Activated naive CD8-positive, alpha-beta T cell treated with anti-CD3 and anti-CD28 coated beads, Interleukin-2, amount 10 ng/mL, durations not matched to agents 7 days and 5 days (primary cell): ENCODE measurements around the gene SLC12A2. TPM values are rescaled to one million over a fixed set of nuclear protein-coding genes. Genes with fewer than 3 reads are reported as not detected.
A peak's percentile ranks its signal among the peaks of the same experiment; 100 is the strongest.

Experiments
- ATAC-seq: fragments of 150-1000 bp; cut with Tn5 transposase; one replicate; pipeline ENCODE4 v1.10.0; 2021; ENCODE audit warnings: low read depth, moderate library complexity
- POLR2A ChIA-PET: fragments of 350-600 bp; sonication (Branson Sonifier 250); formaldehyde crosslinking; loops from one replicate; lab custom pipeline; 2021; ENCODE audit warnings: antibody characterized with exemption; lab: Charles Lee
- DNase-seq: peaks from one replicate; pipeline ENCODE4 v3.0.0; 2021
- H3K27ac Mint-ChIP-seq: one replicate; pipeline ENCODE4 v1.8.0; 2022; ENCODE audit warnings: mild to moderate bottlenecking, mixed read lengths
- H3K27me3 Mint-ChIP-seq: one replicate; pipeline ENCODE4 v1.8.0; 2022; ENCODE audit warnings: mild to moderate bottlenecking, moderate library complexity, mixed read lengths
- H3K36me3 Mint-ChIP-seq: one replicate; pipeline ENCODE4 v1.8.0; 2021; ENCODE audit warnings: mild to moderate bottlenecking, mixed read lengths
- H3K4me1 Mint-ChIP-seq: one replicate; pipeline ENCODE4 v1.8.0; 2021; ENCODE audit warnings: mixed read lengths
- H3K4me3 Mint-ChIP-seq: one replicate; pipeline ENCODE4 v1.8.0; 2022; ENCODE audit warnings: mild to moderate bottlenecking, moderate library complexity, mixed read lengths
- H3K9me3 Mint-ChIP-seq: one replicate; pipeline ENCODE4 v1.8.0; 2021; ENCODE audit warnings: mixed read lengths
- total RNA-seq, 2 experiments: library from RNA; stranded (reverse); gene quantifications; one replicate each; pipeline ENCODE4 v1.2.3, GENCODE V29; 2021

SLC12A2 gene
- total RNA-seq, 2 experiments from 2014 or later: 11.5 to 14.5 TPM

- peaks cover 2% of the 10 kb centered on the region for H3K4me1 Mint-ChIP-seq
- peaks cover 27% of the 10 kb centered on the region for H3K36me3 Mint-ChIP-seq
- no peak overlapping the region for H3K27ac Mint-ChIP-seq
- ATAC-seq: no peak
- peaks cover 15% of the 10 kb centered on the region for H3K9me3 Mint-ChIP-seq
- DNase-seq: no peak
- no peak overlapping the region for H3K4me3 Mint-ChIP-seq
- POLR2A ChIA-PET: no interaction called here
- H3K27me3 Mint-ChIP-seq: no peaks in the 10 kb centered on the region
Observed at GRCh38 chr5:128101676-128102075, 18.1 kb downstream of the SLC12A2 start.

GRCh38 chr5:128105203-128105602, 21.6 kb downstream of the SLC12A2 start:
- Mint-ChIP-seq H3K36me3 (peaks cover 15% of the 10 kb centered on the region), H3K9me3 (no peaks in the 10 kb centered on the region), H3K4me1 (peaks cover 2% of the 10 kb centered on the region), H3K27me3 (no peaks in the 10 kb centered on the region), H3K27ac (no peak overlapping the region), H3K4me3 (no peak overlapping the region)
- POLR2A ChIA-PET: no interaction called here
- DNase-seq: no peak
- no peak for ATAC-seq

GRCh38 chr5:128109138-128109537, 25.6 kb downstream of the SLC12A2 start:
- no peak overlapping the region for H3K27ac Mint-ChIP-seq
- DNase-seq (no peak), ATAC-seq (no peak)
- H3K36me3 Mint-ChIP-seq: peaks cover 17% of the 10 kb centered on the region
- H3K4me3 Mint-ChIP-seq: no peak overlapping the region
- POLR2A ChIA-PET: no interaction called here
- no peaks in the 10 kb centered on the region for H3K9me3 Mint-ChIP-seq
- no peaks in the 10 kb centered on the region for H3K27me3 Mint-ChIP-seq
- peaks cover 12% of the 10 kb centered on the region for H3K4me1 Mint-ChIP-seq

DNA sequence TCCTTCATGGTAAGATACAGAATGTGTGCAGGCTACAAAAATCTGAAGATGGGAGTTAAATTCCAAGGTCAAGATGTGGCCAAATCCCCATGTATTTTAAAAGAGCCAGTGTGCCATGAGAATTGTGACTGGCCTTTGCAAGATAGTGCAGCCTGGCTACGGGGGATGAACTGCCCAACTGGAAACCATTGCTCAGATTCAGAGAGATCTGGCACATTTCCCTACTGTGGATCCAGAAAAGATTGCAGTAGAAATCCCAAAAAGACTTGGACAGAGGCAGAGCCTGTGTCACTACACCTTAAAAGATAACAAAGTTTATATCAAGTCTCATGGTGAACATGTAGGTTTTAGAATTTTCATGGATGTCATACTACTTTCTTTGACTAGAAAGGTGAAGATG, 26.2 kb downstream of the SLC12A2 start:
- Mint-ChIP-seq H3K4me3 (no peak overlapping the region), H3K36me3 (peaks cover 21% of the 10 kb centered on the region), H3K27ac (no peak overlapping the region), H3K4me1 (peaks cover 12% of the 10 kb centered on the region), H3K27me3 (no peaks in the 10 kb centered on the region), H3K9me3 (no peaks in the 10 kb centered on the region)
- POLR2A ChIA-PET: no interaction called here
- ATAC-seq (no peak), DNase-seq (no peak)

DNA sequence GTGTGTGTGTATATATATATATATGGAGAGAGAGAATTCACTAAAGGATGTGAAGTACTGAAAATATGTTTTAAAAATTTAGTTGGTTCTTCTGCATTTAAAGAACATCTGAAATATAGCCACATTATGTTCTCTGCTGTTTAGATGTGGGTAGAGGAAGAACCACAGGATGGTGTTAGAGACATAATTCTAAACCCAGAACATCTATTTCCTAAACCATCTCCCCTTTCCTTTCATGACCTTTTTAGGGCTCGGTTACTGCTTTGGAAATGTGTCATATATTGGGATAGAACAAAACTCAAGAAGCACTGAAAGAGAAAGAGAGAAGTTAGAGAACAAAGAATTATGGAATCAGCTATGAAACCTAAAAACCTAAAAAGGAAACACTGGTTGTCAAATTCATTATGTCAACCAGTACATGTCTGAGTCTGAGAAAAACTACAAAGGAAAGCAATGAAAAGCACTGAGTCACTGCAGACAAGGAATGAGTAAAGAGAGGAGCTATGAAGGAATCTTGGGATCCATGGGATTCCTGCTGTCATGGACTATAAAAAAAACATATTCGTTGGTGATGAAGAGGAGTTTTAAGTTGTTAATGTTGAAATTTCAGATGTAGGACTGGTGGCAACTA, 28.4 kb downstream of the SLC12A2 start:
- POLR2A ChIA-PET: no interaction called here
- H3K4me3 Mint-ChIP-seq: no peak overlapping the region
- H3K9me3 Mint-ChIP-seq: peaks cover 1% of the 10 kb centered on the region
- H3K36me3 Mint-ChIP-seq: peaks cover 38% of the 10 kb centered on the region
- ATAC-seq: peak; percentile 47
- H3K4me1 Mint-ChIP-seq: peaks cover 10% of the 10 kb centered on the region
- H3K27ac Mint-ChIP-seq: no peak overlapping the region
- no peaks in the 10 kb centered on the region for H3K27me3 Mint-ChIP-seq
- no peak for DNase-seq

DNA sequence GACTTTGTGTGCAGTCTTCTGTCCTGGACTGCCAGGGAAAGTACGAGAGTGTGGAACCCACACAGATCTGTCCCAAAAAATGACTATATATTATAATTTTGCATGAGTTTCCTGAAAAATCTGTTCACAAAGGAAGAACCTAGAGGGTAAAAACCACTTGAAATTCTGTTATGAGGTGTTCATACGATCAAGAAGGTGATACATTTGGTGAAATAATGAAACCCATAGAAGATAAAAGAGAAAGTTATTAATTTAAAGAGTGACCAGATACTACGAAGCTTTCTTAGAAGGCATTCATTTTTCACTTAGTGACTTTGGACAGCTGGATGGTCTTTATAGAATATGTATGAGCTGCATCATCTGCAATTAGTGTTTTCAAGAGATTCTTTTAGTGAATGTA, 32.9 kb downstream of the SLC12A2 start:
- Mint-ChIP-seq H3K36me3 (peaks cover 45% of the 10 kb centered on the region), H3K27me3 (no peaks in the 10 kb centered on the region), H3K27ac (no peak overlapping the region), H3K4me1 (peaks cover 5% of the 10 kb centered on the region), H3K9me3 (peaks cover 11% of the 10 kb centered on the region), H3K4me3 (no peak overlapping the region)
- DNase-seq (no peak), ATAC-seq (no peak)
- POLR2A ChIA-PET: no interaction called here

DNA sequence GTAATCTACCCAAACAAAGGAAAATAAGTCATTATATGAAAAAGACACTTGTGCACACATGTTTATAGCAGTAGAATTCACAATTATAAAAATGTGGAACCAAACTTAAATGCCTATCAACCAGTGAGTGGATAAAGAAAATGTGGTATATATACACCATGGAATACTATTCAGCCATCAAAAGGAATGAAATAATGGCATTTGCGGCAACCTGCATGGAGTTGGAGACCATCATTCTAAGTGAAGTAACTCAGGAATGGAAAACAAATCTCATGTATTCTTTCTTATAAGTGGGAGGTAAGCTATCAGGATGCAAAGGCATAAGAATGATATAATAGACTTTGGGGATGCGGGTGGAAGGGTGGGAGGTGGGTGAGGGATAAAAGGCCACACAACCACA, 34.6 kb downstream of the SLC12A2 start:
- H3K36me3 Mint-ChIP-seq: peaks cover 44% of the 10 kb centered on the region
- POLR2A ChIA-PET: no interaction called here
- no peaks in the 10 kb centered on the region for H3K27me3 Mint-ChIP-seq
- H3K4me1 Mint-ChIP-seq: no peaks in the 10 kb centered on the region
- DNase-seq: no peak
- H3K9me3 Mint-ChIP-seq: peaks cover 11% of the 10 kb centered on the region
- H3K27ac Mint-ChIP-seq: no peak overlapping the region
- H3K4me3 Mint-ChIP-seq: no peak overlapping the region
- ATAC-seq: no peak

GRCh38 chr5:128121651-128122050, 38.1 kb downstream of the SLC12A2 start:
- Mint-ChIP-seq H3K36me3 (peaks cover 24% of the 10 kb centered on the region), H3K27me3 (no peaks in the 10 kb centered on the region)
- no peak for DNase-seq

DNA sequence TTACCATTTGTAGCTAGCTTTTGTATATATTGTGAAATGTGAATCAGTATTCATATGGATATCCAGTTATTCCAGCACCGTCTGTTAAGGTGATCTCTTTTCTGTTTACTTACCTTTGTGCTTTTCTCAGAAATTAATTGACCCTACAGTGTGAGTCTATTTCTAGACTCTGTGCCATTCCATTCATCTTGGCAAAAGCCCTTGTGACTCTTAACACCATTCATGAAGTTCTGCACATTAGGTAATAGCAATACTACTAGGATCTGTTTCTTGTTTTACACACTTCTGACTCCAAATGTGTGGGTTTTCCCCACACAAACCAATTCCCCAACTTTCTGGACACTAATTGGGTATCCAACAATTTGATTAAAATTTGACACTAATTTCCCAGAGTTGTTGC, 40.4 kb downstream of the SLC12A2 start:
- Mint-ChIP-seq H3K9me3 (peaks cover 3% of the 10 kb centered on the region), H3K36me3 (peaks cover 9% of the 10 kb centered on the region), H3K27me3 (no peaks in the 10 kb centered on the region), H3K4me3 (no peak overlapping the region), H3K27ac (no peak overlapping the region), H3K4me1 (no peaks in the 10 kb centered on the region)
- no peak for ATAC-seq
- POLR2A ChIA-PET: no interaction called here
- no peak for DNase-seq

More at GRCh38 chr5:128121651-128122050, 38.1 kb downstream of the SLC12A2 start:
- Mint-ChIP-seq H3K4me3 (no peak overlapping the region), H3K27ac (no peak overlapping the region), H3K9me3 (peaks cover 9% of the 10 kb centered on the region), H3K4me1 (no peaks in the 10 kb centered on the region)
- ATAC-seq: no peak
- POLR2A ChIA-PET: no interaction called here

- no peak for ATAC-seq
- H3K4me3 Mint-ChIP-seq: no peak overlapping the region
- H3K27me3 Mint-ChIP-seq: no peaks in the 10 kb centered on the region
- H3K27ac Mint-ChIP-seq: no peak overlapping the region
- POLR2A ChIA-PET: no interaction called here
- H3K4me1 Mint-ChIP-seq: no peaks in the 10 kb centered on the region
- no peak for DNase-seq
- peaks cover 11% of the 10 kb centered on the region for H3K36me3 Mint-ChIP-seq
- no peaks in the 10 kb centered on the region for H3K9me3 Mint-ChIP-seq
Observed at GRCh38 chr5:128126241-128126640, 42.7 kb downstream of the SLC12A2 start.

DNA sequence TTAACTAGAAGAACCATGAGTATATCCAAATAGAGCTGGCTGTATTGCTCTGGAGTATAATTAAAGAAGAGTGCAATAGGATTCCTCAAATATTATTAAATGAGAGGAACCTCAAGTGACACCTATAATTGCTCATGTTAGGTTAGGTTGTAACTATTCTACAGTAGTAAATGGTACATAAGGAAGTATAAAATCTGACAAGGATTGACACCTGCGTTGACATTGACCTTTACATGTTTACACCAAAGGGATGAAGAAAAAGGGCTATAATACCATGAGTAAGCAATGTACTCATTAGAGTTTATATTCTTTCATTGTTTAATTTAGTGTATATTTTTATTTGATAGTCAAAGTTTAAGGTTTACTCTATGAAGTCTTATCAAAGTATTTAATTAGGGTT, 48.9 kb downstream of the SLC12A2 start:
- Mint-ChIP-seq H3K4me3 (no peak overlapping the region), H3K36me3 (peaks cover 30% of the 10 kb centered on the region), H3K9me3 (no peaks in the 10 kb centered on the region), H3K27me3 (no peaks in the 10 kb centered on the region), H3K4me1 (no peaks in the 10 kb centered on the region), H3K27ac (no peak overlapping the region)
- DNase-seq (no peak), ATAC-seq (no peak)
- POLR2A ChIA-PET: interaction anchor here (0.8 kb wide), 1 partner anchor 50 kb away, joined by 3 read pairs; no protein-coding TSS in a partner anchor

GRCh38 chr5:128135286-128135685, 51.7 kb downstream of the SLC12A2 start:
- POLR2A ChIA-PET: no interaction called here
- Mint-ChIP-seq H3K4me3 (no peak overlapping the region), H3K27me3 (no peaks in the 10 kb centered on the region), H3K4me1 (no peaks in the 10 kb centered on the region), H3K36me3 (peaks cover 35% of the 10 kb centered on the region), H3K9me3 (no peaks in the 10 kb centered on the region), H3K27ac (no peak overlapping the region)
- no peak for ATAC-seq
- DNase-seq: no peak

DNA sequence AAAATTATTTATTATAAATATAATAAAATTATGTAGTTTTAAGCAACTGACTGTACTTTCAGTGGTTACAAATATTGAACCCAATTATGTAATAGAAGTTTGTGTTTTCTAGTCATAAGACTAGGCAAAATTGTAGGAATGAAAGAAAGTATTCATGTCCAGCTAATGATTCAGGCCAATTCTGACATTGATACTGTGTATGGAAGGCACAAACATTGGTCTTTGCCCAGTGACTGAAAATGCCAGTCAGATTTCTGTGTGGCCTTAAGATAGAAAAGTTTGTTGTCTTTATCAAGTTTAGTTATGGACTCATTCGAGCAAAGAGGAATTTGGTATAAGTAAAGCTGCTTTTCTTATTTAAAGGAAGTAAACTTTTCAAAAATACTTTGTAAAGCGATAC, 60.3 kb downstream of the SLC12A2 start:
- POLR2A ChIA-PET: no interaction called here

DNA sequence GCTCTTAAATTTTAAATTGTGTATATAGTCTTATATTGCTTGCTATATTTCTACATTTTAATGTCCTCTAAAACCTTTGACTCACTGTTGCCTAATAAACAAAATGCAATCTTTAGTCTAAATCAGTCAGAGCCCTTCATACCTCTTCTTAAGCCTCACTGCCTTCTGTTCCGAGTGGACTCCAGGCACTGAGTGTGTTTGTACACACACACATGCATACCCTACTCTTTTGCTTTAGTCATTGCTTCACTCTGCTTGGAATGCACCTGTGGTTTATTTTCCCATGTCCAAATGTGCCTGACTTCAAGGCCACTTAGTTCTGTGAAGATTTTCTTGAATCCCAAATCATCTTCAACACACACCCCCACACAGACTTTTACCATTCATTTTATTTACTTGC, 60.9 kb downstream of the SLC12A2 start:
- no peaks in the 10 kb centered on the region for H3K27me3 Mint-ChIP-seq
- DNase-seq (no peak), ATAC-seq (no peak)
- no peak overlapping the region for H3K4me3 Mint-ChIP-seq
- no peaks in the 10 kb centered on the region for H3K9me3 Mint-ChIP-seq
- POLR2A ChIA-PET: no interaction called here
- no peak overlapping the region for H3K27ac Mint-ChIP-seq
- no peaks in the 10 kb centered on the region for H3K4me1 Mint-ChIP-seq
- H3K36me3 Mint-ChIP-seq: peaks cover 6% of the 10 kb centered on the region

More for the DNA sequence above, 60.3 kb downstream of the SLC12A2 start:
- Mint-ChIP-seq H3K4me3 (no peak overlapping the region), H3K4me1 (no peaks in the 10 kb centered on the region), H3K27ac (no peak overlapping the region), H3K9me3 (no peaks in the 10 kb centered on the region), H3K27me3 (no peaks in the 10 kb centered on the region), H3K36me3 (peaks cover 6% of the 10 kb centered on the region)
- ATAC-seq: no peak
- DNase-seq: no peak
